HG02642 (cell line): ENCODE data around the gene KCNK5.
A peak's percentile ranks its signal among the peaks of the same experiment; 100 is the strongest.

Source experiments
- ATAC-seq: cut with Tn5 transposase; IDR thresholded peaks from one replicate; pipeline ENCODE4 v1.9.1; 2021; ENCODE audit warnings: mild to moderate bottlenecking; ENCODE audit not compliant: unreplicated experiment, poor library complexity

Gene KCNK5, protein sequence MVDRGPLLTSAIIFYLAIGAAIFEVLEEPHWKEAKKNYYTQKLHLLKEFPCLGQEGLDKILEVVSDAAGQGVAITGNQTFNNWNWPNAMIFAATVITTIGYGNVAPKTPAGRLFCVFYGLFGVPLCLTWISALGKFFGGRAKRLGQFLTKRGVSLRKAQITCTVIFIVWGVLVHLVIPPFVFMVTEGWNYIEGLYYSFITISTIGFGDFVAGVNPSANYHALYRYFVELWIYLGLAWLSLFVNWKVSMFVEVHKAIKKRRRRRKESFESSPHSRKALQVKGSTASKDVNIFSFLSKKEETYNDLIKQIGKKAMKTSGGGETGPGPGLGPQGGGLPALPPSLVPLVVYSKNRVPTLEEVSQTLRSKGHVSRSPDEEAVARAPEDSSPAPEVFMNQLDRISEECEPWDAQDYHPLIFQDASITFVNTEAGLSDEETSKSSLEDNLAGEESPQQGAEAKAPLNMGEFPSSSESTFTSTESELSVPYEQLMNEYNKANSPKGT

DNA sequence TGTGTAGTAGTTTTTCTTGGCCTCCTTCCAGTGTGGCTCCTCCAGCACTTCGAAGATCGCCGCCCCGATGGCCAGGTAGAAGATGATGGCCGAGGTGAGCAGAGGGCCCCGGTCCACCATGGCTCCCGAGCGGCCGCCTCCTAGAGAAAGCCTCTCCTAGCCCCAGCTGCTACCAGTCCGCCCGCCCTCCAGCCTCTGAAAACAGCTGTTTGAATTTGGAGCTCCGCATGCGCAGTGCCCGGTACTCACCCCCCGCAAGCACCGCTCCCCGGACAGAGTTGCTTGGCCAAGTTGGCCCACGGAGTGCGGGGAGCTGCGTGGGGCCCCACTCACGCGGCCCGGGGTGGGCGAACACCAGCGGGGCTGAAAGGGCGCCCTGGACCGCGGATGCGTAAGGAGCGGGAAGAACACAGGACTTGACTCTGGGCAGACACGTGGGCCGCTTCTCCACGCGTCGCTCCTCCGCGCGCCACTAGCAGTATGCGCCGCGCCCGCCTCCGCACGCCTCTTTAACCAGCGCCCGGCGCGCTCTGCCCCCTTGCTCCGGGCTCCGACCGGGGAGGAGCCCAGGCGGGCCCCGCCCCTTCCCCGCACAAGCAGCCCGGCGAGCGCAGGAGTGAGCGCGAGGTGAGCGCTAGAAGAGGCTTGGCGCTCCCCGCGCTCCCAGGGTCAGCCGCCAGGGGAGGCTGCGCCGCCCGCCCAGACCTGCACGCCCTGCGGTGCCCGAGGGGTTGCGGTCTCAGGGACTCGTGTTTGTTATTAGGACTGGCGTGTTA is at the start of gene KCNK5:
Gene KCNK5, minus strand, starts transcription at position 484 of the 776 bp plus-strand sequence. Its CDS starts 364 bp downstream, at position 120.
- peak; percentile 68 for ATAC-seq

DNA sequence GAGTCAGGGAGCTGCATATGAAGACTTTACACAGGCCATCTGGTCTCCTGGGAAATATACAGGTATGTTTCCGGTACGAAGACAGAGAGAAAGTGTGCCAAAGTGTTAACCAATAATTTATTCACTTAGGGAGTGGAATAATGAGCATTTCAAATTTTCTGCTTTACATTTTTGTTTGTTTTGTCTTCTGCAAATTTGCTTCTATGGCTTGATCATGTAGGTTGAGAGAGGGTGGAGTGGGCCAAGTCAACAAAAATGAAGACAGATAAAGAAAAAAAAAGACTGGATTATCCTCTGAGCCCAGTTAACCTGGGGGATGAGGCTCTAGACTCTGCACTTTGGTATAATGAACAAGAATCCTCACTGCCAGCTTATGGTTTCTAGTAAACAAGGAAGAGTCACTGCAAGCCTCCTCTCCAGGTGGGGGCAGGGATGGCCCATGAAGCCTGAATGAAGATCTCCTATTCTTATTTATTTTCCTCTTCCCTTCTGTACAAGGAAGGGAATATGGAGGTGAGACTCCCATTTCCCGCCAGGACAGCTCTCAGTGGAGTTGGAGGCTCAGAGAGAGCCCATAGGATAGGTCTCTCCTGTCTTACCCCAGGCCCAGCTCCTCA is 47.2 kb upstream of the KCNK5 start:
- ATAC-seq: no peak

DNA sequence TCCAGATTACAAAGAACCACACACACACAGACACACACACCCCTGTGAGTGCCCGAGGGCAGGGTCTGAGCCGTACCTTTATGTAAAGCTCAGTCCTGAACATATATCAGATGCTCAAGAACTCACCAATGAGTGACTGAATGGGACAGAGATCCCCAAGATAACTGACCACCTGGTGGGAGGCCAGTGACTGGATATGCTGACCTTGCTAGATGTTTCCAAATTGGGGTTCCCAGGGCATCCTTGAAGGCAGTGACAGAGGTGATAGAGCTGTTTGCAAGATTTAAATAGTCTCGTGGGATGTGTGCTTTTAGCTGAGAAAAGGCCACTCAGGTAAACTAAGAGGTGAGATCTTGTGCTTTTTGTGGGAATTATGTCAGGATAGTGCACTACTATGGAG is 45.6 kb upstream of the KCNK5 start:
- ATAC-seq: no peak

DNA sequence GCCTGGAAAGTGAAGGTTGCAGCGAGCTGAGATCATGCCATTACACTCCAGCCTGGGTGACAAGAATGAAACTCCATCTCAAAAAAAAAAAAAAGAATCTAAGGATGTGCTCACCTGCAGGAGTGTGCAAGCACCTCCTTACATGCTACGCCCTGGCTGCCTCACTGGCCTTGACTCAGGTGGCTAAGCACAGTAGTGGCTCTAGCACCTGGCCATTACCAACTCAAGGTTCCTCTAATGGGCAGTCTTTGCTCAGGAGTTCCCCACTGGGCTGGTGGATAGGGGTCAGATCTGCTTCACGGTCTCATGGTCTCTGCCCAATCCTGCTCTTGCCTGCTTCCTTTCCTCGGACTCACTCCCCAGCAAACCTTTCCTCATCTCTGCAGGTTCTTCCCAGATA is 45.2 kb upstream of the KCNK5 start:
- no peak for ATAC-seq

DNA sequence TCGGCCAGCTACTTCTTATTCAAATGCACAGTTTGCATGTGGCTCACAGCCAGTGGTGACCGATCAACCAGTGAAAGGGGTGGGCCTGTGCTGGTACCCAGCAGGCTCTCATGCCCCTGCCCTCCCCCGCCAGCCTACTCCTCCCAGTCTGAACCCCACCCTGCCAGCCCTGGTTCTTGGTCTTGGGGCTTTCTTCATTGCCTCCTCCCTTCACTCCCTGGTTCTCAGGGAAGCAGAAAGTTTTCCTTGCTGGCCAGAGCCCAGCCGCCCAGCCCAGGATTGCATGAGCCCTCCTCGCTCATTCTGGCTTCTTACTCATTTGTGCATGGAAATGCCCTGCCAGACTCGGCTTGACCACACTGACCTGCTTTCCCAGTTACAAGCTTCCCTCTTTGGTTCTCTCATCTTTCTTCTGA is 44.1 kb upstream of the KCNK5 start:
- no peak for ATAC-seq

DNA sequence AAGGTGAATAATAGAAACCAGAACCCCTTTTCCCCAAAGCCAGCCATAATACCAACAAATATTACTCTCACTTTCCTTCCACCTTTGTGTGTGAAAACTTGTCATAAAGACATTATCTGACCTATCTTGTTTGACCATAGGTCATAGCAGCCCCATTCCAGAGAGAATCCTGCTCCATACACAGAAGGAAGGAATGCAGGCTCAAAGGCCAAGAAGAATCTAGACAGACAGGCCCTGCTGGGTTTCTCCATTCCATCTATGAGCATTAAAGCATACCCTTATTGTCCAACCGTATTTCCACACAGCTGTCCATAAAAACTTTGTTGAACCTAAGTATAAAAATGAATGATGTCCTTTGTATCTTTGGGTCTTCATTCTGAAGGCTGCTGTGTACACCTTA is 40.7 kb upstream of the KCNK5 start:
- no peak for ATAC-seq

DNA sequence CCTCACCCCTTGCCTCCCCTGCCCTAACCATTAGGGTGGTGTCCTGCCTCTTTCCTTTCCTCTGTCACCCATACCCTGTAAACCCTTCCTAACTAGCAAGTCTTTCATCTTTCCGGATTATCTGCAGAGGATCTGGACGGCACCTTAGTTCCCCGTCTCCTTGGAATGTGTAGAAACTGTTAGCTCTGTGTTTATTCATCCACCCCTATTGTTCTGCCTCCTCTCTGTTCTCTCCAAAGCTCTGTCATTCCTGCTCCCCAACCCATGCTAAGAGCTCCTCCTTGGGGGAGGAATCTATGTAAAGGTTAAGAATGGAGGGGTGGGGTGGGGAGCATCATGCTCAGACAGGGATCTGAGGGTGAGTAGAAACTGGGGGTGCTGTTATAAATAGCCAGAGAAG is 39.4 kb upstream of the KCNK5 start:
- no peak for ATAC-seq

DNA sequence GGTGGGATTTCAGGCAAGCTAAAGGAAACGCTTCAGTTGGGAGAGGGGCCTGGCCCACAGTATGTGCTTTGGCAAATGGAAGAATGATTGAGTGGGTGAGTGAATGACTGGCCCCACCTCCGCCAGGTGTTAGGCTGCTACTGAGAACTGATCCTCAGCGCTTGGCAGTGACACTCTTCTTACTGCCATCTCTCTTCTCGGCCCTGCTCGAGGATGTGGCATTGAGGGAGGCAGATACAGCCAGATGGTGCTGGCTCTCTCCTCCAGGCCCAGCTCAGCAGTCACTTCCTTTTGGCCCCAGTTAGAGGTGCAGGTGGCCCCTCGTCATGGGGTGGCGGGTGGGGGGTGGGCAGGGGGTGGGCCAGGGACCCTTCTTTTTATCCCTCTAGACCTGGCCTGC is 38.9 kb upstream of the KCNK5 start:
- ATAC-seq: no peak

DNA sequence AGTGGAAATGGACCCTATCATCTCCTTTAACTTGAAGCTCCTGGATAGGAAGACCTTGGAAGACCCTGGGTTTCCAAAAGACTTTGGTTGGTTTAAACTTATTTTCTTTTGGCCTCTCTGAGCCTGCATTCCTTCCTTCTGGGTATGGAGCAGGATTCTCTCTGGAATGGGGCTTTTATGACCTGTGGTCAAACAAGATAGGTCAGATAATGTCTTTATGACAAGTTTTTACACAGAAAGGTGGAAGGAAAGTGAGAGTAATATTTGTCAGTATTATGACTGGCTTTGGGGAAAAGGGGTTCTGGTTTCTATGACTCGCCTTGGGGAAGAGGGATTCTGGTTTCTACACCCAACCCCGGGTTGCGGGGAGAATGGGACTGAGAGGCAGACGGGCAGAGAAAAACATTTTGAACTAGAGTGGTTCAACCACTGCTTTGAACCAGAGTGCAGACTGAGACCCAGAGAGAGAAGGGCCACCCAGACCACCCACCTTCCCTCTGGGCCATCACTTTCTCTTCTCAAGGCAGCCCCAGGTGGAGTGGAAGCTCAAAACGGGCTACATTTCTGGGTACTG is 37.6 kb upstream of the KCNK5 start:
- ATAC-seq: no peak

DNA sequence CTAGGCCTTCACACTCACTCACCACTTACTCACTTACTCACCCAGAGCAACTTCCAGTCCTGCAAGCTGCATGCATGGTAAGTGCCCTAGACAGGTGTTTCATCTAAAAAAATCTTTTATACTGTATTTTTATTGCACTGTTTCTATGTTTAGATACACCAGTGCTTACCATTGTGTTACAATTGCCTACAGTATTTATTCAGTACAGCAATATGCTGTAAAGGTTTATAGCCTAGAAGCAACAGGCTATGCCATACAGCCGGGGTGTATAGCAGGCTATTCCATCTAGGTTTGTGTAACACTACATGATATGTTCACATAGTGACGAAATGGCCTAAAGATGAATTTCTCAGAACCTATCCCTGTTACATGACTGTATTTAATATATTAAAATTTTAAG is 37.1 kb upstream of the KCNK5 start:
- ATAC-seq: no peak

DNA sequence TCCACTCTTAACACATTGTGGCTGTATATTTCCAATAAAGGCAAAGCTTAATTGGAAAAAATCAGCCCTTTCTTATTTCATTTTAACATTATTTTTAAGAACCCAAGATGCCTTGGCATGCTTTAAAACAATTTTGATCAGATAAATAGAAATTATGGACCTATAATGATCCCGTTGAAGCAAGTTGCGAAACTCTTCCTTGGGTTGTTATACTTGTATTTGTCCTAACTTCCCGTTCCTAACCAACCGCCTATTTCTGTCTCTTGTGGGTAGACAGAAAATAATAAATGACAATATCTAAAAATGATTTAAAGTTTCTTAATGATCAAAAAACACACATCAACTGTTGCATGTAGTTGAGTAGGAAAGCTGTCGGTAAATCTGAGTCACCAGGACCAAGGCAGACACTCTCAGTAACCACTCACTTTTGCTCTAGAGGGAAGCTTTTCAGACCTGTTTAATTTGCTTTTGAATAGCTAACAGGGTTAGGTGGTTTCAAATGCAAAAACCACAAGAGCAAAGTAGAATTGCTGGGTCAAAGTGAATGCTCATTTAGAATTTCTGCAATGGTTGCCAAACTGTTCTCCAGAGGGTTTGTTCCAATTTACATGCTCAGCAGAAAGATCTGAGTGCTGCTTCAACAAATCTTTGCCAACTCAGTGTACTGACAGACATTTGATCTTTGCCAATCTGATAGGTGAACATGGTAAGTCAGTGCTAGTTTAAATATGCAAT is 34.2 kb upstream of the KCNK5 start:
- no peak for ATAC-seq

DNA sequence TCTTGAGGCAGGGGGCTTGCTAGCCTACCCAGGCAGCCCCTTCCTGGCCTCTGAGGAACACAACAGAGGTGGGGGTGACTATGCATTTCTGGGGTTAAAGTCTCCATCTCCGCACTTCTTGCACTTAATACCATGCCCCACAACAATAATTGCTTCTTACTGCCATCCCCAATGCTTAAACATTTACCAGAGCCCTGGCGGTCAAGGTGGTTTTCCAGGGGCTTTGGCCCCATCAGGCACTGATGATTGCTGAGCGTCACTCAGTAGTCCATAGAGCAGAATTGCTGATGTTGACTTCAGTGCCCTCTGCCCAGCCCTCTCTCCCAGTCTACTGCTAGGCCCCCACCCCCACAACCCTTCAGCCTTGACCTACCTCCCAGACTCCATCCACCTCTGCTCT is 32.5 kb upstream of the KCNK5 start:
- ATAC-seq: no peak

DNA sequence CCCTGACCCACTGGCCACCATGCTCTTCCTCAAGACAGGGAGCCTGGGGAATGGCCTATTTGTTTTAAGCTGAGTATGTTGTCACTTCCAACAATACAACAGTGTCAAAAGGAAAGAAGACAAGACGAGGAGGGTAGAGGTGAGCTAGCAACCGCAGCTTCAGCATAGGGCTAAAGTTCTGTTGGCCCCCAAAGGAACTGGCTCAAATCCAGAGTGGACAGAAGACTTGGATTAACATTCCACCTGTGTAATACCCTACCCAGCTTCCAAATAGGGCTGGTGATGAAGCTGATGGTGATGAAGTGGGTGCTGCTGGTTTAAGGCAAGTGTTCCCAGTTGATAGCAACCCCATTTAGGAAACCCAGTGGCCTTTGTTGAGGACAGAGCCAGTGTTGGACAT is 31.7 kb upstream of the KCNK5 start:
- ATAC-seq: no peak

DNA sequence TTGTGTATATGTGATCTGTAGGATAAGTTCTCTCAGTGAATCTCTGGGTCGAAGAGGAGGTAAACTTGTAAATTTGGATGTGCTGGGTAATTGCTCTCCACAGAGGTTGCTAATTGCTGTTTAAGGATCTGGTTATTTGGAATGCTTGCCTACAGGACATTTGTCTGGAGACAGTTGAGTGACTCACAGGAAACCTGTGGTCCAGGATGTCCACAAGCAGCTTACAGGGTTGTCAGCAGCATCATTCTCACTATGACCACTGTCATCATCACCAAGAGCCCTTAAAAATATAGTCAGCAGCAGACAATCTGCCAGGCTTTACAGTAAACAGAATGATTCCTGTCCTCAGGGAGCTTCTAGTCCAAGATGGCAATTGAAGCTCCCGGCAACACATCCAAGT is 31.2 kb upstream of the KCNK5 start:
- ATAC-seq: no peak

DNA sequence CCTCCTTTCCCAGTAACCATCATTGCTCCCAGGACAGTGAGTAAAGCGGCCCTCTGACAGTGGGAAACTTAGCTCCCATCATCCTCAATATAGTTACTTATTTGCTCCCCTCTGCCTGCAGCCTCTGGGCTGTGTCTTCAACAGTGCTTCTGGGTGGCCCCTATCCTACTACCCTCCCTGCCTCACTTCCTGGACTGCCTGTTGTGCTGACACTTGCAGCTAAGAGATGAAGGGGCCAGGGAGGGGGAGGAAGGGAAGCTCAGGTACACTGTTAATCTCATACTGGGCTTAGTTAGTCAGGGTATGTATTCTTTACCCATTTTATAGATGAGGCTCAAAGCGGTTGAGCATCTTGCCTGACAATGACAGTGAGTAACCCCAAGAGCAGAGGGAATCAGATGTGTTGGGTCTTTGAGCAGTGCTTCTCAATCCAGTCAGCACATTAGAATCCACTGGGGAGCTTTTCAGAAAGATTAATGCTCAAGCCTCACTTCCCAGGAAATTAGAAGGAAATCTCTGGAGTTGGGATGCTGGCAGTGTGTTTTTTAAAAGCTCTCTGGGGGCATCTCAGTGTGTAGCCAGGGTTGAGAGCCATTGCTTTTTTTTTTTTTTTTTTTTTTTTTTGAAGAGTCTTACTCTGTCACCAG is 27.1 kb upstream of the KCNK5 start:
- no peak for ATAC-seq

DNA sequence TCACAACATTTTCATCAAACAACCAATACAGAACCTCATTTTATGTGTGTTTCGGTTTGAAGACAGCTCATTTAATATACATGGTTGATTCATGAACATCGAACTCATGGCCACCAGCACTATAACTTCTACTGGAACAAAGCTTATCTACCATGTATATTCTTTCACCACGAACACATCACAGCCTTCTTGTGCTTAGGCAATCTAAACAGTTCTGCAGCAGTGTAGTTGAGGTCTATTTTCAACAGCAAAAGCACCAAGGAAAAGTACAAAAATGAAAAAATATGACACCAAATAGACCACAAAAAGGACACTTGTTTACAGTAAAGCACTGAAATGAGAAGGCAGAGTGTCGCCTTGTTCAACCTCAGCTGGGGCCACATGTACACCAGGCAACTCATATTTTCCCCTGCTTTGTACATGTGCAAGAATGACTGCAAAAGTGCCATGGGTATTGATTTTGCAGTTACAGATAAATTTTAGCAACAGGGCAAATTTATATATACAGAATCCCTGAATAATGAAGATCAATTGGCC is 25.8 kb upstream of the KCNK5 start:
- no peak for ATAC-seq

DNA sequence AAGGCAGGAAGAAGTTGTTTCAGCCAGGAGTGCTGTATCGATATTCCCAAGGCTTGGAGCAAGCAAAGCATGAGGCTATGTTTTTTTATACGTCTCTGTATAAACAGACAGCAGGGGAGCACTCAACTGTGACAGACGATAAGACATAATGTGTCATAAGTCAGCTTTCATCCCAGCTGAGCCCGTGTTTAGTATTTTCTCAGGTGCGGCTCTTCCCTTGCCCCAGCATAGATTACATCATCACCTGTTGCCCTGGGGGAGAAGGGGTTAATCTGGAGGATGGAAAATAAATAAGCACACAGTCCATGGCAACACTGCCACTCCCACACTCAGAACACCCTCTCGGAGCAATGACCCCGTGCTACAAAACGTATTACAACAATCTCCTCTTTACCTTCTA is 22.1 kb upstream of the KCNK5 start:
- no peak for ATAC-seq

DNA sequence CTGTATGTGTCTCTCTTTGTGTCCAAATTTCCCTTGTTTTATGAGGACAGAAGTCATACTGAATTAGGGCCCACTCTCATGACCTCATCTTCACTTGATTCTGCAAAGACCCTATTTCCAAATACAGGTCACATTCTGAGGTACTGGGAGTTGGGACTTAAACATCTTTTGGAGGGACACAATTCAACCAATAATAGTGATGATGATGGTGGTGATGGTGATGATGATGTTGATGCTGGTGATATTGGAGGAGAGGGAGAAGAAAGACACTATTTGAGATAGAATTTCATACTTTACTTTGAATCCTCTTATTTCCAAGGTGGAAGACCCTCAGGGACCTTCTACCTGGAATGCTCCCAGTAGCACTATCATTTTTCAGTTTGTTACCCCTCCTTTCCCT is 21.2 kb upstream of the KCNK5 start:
- ATAC-seq: no peak

DNA sequence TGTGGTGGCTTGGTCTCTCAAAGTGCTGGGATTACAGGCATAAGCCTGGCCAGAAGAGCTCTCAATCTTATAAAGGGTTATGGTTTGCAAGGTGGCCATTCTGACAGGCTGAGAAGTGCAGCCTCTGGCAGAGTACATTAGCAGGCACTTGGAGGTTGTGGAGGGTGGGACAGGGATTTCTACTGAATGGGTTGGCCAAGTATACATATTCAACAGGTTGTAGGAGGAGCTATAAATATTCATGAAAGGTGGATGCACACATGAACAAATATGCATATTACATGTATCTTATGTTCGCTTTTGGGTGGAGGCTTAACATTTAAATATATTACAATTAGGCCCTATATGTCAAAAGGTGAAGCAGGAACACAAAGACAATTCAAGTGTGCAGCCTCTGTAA is 20.0 kb upstream of the KCNK5 start:
- no peak for ATAC-seq
